GM19324 (cell line): Measurements from ENCODE around the gene SMCO1.
"Not testable (repeated sequence)": the region's sequence is repeated elsewhere in the genome, so short reads cannot be mapped to it uniquely, and the experiment has no call there.

ENCODE experiments used
- ATAC-seq: cut with Tn5 transposase; IDR thresholded peaks from one replicate; pipeline ENCODE4 v1.9.1; 2021; ENCODE audit warnings: mild to moderate bottlenecking, moderate library complexity; ENCODE audit not compliant: unreplicated experiment, low FRiP score

Gene SMCO1

DNA sequence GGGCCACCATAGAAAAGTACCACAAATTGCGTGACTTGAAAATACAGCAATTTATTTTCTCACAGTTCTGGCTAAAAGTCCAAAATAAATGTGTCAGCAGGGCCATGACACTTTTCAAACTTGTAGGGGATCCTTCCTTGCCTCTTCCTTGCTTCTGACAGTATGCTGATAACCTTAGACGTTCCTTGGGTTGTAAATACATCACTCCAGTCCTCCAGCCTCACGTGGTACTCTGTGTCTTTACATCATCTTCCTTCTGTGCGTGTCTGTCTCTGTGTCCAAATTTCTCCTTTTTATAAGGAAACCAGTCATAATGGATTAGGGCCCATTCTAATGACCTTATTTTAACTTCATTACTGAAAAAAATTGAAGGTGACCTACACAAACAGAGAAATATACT, 19.0 kb downstream of the SMCO1 start:
- ATAC-seq = no peak

DNA sequence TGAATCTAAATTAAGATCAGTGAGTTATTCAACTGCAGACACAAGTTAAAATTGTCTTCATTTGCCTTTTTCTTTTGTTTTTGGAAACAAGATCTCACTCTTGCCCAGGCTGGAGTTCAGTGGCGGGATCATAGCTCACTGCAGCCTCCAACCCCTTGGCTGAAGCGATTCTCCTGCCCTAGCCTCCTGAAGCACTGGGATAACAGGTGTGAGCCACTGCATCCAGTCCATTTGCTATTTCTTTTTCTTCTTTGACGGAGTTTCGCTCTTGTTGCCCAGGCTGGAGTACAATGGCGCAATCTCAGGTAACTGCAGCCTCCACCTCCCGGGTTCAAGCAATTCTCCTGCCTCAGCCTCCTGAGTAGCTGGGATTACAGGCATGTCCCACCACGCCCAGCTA, 21.9 kb downstream of the SMCO1 start:
- ATAC-seq = no peak

- no peak for ATAC-seq
Measured at GRCh38 chr3:196492080-196492479, 23.1 kb downstream of the SMCO1 start.

DNA sequence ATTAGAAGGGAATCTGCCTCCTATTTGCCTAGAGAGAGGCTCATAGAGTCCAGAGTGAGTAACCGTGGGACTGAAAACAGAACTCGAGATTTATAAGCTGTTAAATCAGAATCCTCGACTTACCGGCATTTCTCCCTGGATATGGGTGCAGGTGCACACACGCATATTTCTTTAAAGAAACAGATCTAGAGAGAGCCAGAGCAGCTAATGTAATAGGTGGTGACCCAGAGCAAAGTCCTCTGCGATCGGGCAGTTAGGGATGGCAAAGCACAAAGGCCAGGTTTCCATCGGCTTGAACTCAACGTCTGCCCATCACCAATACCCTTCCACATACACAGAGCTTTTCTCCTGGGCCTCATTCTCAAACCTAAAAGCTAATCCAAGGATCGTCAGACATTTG, 25.4 kb downstream of the SMCO1 start:
- no peak for ATAC-seq

DNA sequence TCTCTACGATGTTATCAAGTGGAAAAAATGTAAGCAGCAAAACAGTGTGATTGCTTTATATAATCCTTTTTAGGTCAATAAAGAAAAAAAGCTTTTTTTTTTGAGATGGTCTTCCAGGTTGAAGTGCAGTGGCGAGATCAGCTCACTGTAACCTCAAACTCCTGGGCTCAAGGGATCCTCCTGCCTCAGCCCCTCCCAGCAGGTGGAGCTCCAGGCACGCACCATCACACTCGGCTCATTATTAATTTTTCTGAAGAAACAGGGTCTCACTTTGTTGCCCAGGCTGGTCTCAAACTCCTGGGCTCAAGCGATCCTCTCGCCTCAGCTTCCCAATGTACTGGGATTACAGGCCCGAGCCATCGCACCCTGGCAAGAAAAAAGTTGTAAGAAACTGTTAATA, 28.9 kb downstream of the SMCO1 start:
- ATAC-seq = no peak

DNA sequence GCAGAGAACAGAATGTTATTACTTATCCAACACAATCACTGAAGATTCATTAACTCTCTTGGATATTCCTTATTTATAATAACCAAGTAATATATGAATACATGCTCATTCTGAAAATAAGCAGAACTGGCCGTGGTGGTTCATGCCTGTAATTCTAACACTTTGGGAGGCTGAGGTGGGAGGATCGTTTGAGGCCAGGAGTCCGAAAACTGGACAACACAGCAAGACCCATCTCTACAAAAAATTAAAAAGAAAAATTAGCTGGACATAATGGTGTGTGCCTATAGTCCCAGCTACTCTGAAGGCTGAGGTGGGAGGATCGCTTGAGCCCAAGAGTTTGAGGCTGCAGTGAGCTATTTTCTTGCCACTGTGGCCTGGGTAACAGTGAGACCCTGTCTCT, 37.5 kb downstream of the SMCO1 start:
- no peak for ATAC-seq

DNA sequence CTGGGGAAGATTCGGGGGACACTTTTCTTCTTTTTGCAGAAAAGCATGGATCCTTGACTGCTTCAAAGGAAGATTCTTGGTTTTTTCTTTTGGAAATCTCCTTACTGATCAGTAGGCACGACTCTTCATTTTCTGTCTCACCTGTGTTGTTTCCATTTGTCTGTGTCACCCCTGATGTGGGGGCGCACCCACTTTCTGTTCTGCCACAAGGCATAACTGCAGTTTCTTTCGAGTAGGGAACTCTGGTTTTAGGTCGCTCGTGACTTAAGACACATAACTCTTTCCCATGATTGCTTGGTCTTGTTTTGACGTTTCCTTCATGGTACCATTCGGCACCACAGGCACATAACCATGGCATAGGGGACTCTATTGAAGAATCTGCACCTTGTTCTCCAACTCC, 42.9 kb downstream of the SMCO1 start:
- no peak for ATAC-seq

GRCh38 chr3:196471551-196471950, 43.6 kb downstream of the SMCO1 start:
- no peak for ATAC-seq

GRCh38 chr3:196470182-196470581, 45.0 kb downstream of the SMCO1 start:
- ATAC-seq = not testable (repeated sequence)

DNA sequence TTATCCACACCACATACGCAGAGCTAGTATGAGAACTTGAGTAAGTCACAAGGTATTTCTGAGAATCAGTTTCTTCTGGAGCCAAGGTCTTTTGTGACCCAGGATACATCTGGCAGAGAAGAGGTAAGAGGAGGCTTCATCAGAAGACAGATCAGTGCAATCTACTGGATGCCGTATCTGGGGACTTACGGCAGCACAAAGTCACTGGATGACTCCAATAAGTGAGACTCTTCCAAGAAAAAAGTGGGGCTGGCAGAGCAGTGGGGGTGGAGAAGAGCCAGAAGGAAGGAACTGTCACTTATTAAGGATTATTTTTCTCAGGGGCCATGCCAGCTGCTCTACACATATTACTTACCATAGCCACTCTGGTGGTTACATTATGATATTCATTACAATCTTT, 51.3 kb downstream of the SMCO1 start:
- ATAC-seq = no peak

GRCh38 chr3:196463478-196463756, 51.7 kb downstream of the SMCO1 start:
- no peak for ATAC-seq

DNA sequence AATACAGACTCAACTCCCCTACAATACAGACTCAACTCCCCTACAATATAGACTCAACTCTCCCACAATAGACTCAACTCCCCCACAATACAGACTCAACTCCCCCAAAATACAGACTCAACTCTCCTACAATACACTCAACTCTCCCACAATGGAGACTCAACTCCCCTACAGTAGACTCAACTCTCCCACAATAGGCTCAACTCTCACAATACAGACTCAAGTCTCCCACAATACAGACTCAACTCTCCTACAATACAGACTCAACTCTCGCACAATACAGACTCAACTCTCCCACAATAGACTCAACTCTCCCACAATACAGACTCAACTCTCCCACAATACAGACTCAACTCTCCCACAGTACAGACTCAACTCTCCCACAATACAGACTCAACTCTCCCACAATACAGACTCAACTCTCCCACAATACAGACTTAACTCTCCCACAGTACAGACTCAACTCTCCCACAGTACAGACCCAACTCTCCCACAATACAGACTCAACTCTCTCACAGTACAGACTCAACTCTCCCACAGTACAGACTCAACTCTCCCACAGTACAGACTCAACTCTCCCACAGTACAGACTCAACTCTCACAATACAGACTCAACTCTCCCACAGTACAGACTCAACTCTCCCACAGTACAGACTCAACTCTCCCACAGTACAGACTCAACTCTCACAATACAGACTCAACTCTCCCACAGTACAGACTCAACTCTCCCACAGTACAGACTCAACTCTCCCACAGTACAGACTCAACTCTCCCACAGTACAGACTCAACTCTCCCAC, 52.3 kb downstream of the SMCO1 start:
- not testable (repeated sequence) for ATAC-seq

DNA sequence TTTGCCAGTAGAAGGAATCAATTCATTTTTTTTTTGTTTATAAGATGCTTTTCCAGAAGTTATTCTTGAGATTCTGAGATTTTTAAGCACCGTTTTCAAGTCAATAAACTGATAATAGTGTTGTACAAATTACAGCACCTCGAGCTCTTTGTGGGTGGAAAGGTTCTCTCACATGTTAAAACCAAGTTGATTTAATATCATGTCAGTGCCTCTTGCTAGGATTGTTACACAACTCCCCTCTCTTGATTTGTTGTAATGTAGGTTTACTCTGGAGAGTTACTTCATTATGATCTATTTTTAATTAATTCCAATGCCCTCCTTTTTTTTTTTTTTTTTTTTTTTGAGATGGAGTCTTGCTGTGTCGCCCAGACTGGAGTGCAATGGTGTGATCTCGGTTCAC, 57.1 kb downstream of the SMCO1 start:
- no peak for ATAC-seq

- not testable (repeated sequence) for ATAC-seq
Measured at GRCh38 chr3:196457470-196457869, 57.7 kb downstream of the SMCO1 start.
